Activated naive CD4-positive, alpha-beta T cell treated with Interleukin-2 at 50 U/mL for 16 hours (primary cell): ENCODE results near the gene ERFE.

Source experiments
- DNase-seq: peaks from one replicate; pipeline ENCODE4 v3.0.0-alpha.2; 2020

The ERFE gene

DNA sequence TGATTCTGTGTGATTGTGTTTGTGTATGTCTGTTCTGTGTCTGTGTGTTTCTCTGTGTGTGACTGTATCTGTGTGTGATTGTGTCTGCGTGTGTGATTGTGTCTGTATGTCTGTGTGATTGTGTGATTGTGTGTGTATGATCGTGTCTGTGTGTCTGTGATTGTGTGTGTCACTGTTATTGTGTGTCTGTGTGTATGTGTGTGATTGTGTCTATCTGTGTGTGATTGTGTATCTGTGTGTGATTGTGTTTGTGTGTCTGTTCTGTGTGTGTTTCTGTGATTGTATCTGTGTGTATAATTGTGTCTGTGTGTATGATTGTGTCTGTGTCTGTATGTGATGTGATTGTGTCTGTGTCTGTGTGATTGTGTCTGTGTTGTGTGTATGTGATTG is 32.0 kb upstream of the ERFE start:
- no peak for DNase-seq

DNA sequence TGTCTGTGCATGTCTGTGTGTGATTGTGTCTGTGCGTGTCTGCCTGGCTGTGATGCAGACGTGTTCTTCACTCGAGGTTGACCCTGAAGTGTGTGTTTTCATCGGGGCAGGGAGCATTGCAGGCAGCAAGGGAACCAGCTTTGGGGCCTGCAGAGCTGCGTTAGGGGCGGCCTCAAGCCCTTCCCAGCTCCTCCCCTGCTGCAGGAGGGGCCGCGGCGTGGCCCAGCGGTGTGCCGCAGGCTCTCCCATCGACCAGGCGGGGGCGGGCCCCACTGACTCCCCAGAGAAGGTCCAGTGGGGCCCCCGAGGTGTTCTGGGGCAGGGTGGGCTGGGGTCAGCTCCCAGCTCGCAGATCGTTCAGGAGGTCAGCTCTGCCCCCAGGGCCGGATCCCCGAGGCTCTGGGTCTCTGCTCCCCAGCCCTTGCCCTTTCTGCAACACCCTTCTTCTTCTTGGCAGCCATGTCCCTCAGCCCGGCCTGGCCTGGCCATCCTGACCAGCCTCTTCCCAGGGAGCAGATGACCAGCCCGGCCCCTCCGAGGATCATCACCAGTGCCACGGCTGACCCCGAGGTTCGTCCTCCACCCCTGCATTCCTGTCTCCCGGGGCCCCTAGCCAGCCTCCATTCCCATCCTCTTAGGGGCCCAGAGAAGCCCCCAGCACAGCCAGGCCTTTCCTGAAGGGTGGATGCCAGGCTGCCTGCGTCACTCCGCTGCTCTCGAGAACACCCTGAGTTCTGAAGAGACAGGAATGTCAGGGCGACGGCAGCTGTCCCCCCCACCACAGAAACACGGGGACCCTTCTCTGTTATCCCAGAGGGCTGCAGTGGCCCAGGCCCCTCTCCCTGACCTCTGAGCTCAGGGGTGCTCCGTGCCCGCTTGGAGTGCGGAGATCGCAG is 31.4 kb upstream of the ERFE start:
- no peak for DNase-seq

DNA sequence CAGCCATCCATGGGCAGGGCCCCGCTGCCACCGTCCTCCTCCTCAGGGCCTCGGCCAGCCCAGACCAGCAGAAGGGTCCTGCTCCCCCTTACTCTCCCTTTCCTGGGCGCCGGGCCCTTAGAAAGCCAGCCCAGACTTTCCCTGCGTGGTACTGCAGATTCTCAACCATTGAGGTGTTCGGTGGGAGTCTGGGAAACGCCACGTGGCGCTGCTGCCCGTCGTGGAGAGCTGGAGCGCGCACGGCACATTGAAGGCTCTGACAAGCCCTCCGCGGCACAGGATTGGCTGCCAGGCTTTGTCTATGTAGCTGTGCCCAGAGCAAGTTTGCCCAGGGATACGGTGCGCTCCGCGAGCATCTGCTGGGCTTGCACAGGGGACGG is 30.7 kb upstream of the ERFE start:
- no peak for DNase-seq

DNA sequence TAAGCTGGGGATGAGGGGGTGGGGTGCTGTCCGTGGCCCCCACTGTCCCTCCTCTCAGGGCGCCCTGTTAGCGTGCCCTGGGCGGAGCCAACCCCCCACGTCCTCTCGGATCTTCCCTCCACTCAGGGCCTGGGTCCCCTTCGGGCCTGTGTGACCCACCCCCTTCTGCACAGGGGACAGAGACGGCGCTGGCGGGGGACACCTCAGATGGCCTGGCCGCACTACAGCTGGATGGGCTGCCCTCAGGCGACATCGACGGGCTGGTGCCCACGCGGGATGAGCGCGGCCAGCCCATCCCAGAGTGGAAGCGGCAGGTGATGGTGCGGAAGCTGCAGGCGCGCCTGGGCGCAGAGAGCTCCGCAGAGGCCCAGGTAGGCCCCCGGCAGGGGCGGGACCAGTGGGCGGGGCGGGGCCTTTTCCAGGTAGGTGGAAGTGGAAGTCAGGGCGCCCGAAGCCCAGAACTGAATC is 30.2 kb upstream of the ERFE start:
- DNase-seq = no peak

DNA sequence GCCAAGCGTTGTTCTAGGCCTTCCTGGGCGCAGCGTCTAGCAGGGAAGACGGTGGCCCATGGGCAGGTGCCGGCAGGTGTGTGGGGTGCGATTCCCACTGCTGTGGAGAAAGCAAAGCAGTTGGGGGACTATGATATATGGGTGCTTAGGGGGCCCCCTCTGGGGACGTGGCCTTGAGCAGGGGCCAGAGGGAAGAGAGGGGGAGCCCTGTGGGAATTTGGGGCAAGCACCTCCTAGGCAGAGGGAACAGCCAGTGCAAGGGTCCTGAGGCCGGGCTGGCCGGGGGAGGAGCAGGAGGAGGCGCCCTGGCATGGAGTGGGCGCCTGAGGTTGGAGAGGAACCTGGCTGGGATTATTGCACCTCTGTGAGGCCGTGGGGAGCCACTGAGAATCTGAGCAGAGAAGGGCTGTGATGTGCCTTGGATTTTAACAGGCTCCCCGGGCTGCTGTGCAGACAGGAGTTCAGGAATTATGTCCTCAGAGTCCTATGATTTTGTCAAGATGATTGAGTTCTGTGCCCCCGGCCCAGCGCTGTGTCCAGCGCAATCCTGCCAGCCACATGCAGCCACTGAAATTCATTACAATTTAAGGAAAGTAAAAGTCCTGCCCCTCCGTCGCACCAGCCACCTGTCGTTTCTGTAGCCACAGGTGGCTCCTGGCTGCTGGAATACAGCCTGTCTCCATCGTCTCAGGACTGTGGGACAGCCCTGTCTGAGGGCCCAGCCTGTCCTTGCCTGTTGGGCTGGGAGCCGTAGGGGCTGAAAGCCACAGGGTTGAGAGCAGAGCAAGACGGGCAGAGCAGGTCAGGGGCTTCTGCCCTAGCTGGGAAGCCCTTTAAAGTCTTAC is 29.4 kb upstream of the ERFE start:
- DNase-seq = no peak

DNA sequence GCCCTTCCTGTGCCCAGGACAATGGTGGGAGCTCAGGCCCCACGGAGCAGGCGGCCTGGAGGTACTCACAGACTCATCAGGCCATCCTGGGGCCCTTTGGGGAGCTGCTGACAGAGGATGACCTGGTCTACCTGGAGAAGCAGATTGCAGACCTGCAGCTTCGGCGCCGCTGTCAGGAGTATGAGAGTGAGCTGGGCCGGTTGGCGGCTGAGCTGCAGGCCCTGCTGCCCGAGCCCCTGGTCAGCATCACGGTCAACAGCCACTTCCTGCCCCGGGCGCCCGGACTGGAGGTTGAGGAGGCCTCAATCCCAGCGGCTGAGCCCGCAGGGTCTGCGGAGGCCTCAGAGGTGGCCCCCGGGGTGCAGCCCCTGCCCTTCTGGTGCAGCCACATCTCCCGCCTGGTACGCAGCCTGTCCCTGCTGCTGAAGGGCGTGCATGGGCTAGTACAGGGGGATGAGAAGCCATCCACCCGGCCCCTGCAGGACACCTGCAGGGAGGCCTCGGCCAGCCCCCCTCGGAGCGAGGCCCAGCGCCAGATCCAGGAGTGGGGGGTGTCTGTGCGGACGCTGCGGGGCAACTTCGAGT is 28.6 kb upstream of the ERFE start:
- no peak for DNase-seq

DNA sequence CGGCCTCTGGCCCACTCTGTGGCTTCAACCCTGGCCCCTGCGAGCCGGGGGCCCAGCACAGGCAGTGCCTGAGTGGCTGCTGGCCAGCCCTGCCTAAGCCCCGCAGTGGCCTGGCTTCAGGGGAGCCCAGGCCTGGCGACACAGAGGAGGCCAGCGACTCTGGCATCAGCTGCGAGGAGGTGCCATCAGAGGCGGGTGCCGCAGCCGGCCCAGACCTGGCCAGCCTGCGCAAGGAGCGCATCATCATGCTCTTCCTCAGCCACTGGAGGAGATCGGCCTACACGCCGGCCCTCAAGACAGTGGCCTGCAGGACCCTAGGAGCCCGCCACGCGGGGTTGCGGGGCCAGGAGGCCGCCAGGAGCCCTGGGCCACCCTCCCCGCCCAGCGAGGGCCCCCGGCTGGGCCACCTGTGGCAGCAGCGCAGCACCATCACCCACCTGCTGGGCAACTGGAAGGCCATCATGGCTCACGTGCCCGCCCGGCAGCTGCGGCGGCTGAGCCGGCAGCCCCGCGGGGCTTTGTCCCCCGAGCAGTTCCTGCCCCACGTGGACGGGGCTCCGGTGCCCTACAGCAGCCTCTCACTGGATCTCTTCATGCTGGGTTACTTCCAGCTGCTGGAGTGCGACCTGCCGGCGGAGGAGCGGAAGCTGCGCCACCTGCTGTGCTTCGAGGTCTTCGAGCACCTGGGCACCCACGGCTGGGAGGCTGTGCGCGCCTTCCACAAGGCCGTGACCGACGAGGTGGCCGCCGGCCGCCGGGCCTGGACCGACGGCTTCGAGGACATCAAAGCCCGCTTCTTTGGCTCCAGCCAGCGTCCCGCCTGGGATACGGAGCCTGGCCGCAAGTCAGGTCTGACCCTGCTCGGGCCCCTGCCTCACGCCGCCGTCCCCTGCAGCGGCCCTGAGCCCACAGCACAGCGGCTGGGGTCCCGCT is 27.8 kb upstream of the ERFE start:
- no peak for DNase-seq

DNA sequence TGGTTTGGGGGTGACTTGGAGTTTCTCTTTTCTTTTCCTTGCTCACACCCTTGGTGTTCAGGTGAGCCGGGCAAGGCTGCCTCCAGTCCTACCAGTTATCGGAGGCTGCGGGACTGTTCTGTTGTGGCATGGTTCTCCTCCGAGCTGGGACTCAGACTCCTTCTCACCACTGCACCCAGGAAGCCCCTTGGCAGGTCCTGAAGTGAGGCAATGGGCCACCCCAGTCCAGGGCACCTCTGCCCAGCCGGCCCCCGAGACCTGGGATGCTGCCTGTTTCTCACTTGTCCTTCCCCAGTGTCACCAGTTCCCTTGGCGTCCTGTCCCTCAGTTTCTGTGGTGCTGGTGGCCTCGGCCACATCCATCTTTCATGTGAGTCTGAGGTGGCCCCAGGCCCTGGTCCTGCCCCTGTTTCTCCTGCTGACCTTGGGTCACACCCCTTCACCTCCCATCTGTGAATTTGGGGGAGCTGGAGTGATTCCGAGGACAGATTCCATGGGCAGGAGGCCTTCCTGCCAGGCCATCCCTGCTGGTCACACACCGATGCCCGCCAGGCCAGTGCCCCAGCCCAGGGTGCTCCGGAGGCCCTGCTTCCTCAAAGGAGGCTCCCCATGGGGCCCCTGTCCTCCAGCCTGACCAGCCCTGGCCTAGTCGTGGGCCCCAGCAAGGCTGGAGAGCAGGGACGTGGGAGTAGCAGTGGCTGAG is 26.9 kb upstream of the ERFE start:
- no peak for DNase-seq

DNA sequence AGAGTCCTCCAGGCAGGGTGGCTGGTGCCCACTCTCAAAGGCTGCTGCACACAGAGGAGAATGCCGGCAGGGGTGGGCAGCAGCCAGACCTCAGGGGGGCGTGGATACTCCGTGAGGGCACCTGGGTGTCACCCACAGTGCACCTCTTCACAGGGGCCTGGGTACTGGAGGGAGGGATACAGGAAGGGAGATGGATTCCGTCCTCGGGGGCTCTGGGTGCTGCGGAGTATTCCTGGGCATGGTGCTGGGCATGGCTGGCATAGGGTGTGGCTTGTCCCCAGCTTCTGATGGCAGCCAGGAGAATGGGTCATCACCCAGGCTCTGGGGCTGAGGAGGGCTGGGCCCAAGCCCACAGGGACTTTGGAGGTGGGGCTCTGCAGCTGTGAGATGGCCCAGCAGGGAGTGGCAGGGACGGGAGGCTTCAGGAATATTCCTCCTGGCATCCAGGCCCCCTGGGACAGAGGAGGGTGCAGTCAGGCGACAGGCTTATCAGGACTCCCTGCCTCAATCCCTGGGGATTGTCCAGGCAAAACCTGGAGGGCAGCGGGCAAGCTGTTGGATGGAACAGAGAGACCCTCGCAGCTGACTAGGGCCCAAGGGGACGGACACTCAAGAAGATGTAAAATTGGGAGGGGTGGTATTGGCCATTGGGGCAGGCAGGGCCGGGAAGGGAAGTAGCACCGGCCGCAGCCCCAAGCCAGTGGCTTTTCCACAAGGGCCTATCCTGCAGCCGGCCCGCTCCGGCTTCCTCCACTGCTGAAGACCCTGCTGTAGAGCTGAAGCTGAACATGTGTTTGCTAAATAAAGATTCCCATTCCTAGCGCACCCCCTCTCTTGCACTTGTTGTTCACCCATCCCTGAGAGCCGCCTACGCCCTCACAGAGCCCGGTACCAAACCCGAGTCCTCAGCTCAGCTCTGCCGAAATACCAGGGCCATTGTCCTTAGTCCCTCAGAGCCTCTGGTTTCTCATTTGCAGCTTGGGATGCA is 26.0 kb upstream of the ERFE start:
- no peak for DNase-seq

DNA sequence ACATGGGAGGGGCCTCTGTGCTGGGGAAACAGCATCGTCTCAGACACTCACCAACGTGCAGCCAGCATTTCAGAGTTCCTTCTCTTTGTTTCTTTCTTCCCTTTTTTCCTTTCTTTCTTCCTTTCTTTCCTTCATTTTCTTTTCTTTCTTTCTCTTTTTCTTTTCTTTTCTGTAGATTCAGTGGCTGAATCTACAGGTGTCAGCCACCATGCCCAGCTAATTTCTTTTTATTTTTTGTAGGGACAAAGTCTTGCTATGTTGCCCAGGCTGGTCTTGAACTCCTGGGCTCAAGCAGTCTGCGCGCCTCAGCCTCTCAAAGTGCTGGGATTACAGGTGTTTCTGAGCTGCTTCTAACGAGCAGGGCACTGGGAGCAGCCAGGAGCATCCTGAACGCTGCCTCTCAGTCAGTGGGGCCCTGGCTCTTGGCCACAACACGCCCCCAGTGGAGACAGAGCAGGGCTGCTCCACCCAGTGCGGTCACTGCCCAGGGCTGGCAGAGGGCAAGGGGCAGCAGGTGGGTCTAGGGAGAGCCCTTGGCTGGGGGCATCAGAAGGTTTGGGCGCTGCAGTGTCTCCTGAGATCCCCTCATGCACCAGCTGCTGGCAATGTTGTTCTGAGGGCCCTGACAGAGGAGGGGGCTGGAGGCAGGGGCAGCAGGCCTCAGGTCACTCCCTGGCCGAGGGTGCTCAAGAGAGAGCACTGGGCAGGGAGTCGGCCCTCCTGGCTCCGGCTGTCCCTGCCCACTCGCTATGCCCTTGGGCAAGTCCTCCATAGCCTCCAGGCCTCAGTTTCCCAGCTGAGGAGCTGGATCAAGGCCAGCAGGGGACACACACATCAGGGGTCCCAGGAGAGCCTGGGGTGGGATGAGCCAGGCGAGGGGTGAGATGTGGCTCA is 25.0 kb upstream of the ERFE start:
- DNase-seq = no peak

DNA sequence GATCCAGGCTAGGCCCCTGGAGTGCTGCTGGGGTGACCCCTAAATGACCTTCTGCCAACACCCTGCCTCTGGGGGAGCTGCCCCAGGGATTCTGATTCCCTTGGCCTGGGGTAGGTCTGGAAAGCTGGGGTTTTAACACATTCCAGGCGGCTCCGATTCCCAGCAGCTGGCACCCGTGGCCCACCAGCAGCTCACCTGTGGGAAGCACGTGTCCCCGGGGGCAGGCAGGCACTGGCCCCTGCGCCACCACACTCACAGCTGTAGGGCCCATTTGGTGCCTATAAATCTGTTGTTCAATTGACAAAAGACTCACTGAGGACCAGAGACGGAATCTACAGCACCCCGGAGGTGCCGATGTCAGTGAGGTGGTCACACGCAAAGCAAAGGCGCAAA is 24.4 kb upstream of the ERFE start:
- DNase-seq = no peak

DNA sequence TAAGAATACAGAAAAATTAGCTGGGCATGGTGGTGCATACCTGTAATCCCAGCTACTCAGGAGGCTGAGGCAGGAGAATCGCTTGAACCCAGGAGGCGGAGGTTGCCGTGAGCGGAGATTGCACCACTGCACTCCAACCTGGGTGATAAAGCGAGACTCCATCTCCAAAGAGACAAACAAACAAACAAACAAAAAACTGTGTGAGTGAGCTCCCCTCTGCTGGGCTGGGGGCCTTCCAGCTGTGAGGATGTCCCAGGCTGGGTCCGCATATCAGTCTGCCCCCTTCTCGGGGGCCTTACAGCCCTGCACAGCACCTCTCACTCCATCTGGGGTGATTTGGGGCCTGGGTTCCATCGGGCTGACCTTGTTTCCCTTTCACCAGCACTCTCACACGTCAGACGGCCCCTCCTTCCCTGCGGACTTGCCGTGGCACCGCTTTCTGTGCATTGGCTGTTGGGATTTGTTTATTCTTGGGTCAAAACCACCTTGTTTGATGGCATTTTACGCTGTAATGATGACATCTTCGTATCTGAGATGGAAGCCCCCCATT is 23.1 kb upstream of the ERFE start:
- DNase-seq = no peak

DNA sequence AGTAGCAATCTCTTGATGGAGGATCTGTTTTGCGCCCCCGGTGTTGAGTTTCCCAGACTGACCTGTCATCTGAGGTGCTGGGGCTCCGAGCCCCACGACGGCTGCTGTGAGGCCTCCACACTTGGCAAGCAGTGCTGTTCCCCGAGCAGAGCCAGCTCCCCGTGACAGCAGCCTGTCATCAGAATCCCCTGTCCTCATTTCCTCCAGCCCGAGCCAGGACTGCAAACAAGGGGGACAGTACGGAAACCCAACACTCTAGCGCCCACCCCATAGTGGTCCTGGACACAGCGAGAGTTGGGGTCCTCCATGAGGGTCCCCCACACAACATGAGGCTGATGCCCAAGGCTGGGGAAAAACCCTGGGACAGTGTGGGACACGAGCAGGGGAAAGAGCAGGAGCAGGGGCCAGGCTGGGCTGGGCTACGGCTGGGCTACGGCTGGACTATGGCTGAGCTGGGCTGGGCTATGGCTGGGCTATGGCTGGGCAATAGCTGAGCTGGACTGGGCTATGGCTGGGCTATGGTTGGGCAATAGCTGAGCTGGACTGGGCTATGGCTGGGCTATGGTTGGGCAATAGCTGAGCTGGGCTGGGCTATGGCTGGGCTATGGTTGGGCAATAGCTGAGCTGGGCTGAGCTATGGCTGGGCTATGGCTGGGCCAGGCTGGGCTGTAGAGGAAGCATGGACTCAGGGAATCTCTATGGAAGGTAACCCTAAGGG is 21.8 kb upstream of the ERFE start:
- no peak for DNase-seq

DNA sequence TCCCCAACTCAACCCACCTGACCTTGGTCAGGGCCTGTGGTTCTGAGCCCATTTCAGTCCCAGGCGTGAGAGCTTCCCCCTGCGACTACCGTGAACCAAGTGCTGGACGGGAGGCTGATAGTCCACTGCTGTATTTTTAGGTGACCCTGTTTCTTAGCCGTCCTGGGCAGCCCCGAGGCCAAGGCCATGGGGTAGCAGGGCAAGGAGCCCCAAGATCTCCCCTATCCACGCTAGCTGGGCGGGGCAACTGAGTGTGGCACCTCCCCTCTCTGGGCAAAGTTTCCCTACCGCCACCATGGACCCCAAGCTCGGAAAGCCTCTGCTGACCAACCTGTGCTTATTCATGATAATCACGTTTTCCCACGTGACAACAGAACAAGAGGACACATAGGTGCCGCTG is 20.9 kb upstream of the ERFE start:
- no peak for DNase-seq

DNA sequence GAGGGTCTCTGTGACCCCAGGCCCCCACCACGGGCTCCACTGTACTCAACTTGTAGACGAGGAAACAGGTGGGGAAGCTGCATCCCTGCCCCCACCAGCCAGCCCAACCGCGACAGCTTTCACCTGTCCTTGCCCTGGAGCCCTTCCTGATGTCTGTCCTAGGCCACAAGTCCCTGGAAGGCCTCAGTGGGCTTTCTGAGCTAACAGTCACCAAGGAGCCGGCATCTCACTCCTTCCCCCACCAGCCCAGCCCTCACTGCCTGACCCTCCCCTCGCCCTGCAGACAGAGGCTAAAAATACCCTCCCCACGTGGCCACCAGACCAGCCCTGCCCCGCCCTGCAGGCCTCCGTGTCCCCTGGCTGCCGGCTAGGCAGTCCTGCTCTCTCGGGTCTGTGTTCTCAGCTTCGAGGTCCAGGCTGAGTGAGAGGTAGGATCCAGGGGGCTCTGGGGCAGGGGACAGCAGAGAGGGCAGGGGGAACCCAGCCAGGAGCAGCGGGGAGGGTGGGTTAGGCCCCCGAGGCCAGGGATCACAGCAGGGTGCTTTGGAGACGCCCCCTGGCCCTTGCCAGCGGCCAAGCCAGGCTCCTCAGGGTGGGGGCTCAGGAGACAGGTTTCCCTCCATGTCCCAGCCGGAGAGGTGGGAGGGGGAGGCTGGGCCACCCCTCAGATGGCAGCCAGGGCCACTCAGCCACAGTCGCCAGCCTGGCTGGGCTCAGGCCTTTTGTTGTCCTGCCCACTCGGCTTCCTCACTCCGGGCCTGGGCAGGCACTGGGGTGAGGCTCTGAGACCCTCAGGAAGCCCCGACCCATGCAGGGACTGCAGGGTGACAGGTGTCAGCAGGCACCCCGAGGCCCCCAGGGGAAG is 20.2 kb upstream of the ERFE start, which contains the start of gene KLHL30:
Gene KLHL30 (plus strand): TSS at position 338 of the 865 bp plus-strand sequence. CDS start 2,087 bp downstream, outside the sequence.
- no peak for DNase-seq

DNA sequence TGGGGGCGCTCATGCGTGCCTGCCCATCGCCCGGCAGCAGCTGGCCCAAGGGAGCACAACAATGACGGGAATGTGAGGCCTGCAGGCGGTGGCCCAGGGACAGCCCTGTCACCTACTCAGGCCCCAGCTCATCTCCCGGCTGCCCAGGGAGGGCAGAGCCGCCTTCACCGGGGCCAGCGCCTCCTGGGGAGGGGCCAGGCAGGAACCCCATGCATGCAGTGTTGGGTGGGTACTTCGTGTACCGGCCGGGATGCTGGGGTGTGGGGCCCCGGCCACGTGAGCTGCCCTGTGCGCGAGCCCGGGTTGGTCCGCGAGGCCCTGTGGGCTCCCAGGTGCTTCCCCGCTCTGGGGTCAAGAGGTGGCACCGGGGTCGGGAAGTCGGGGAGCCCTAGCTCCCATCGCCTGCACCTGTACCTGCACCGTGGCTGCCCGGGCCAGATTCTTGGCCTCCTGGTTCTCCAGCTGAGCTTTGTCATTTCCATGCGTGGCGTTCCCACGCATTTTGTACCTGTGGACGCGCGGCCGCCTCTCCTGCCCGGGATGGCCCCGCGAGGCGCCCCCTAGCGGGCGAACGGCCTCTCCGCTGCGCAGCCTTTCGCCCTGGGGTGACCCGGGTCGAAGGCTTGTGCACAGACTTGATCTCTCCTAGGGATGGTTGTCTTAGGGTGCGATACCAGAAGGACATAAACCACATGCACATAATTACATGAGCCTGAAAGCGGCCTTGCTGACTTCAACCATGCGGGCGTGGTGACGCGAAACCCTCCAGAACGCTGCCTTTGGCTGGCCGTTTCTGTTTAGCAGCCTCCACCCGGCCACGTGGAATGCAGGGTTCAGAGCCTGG is 19.4 kb upstream of the ERFE start:
- DNase-seq = peak; percentile 25
